Measurements from ENCODE around the gene SLC12A9.

Gene SLC12A9

DNA sequence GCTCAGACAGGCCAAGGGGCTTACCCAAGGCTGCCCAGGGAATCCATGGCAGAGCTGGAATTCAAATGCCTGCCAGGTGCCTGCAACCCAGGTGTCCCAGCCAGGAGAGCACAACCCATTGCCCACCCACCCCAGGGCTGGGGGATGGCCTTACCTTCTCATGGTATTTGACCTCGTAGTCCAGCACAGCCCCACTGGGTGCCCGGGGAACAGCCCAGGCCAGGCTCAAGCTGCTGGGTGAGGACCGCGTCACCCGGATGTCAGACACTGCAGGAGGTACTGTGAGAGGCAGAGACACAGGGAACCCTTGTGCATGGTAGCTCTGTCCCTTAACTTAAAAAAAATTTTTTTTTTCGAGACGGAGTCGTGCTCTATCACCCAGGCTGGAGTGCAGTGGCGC, 34.1 kb upstream of the SLC12A9 start:
- Histone ChIP-seq H3K4me2 (ENCODE audit: low read length) (no peak overlapping the region), H3K4me3 (ENCODE audit: low read length) (no peak overlapping the region), H3K9me2 (replicated peaks; ENCODE audit: control insufficient read depth, low read length) (no peaks in the 10 kb centered on the region), H3K27me3 (ENCODE audit: control insufficient read depth, low read length) (no peaks in the 10 kb centered on the region), H3K4me1 (ENCODE audit: control insufficient read depth, low read length) (no peaks in the 10 kb centered on the region), H3K79me2 (ENCODE audit: control insufficient read depth, low read length) (no peaks in the 10 kb centered on the region), H3F3A (ENCODE audit: control insufficient read depth, insufficient read depth) (no peaks in the 10 kb centered on the region), H3K36me3 (ENCODE audit: control insufficient read depth, low read length) (no peaks in the 10 kb centered on the region), H3K9me3 (ENCODE audit: control insufficient read depth, insufficient read depth, low read length) (no peaks in the 10 kb centered on the region), H4K20me1 (ENCODE audit: control insufficient read depth, insufficient read depth, low read depth, low read length) (no peaks in the 10 kb centered on the region), H3K27ac (ENCODE audit: low read depth, low read length) (no peak overlapping the region)
- TF ChIP-seq EZH2phosphoT487 (IDR thresholded peaks at IDR 0.05; ENCODE audit: borderline replicate concordance, low read length) = no peak
- TF ChIP-seq, protein P1, sequence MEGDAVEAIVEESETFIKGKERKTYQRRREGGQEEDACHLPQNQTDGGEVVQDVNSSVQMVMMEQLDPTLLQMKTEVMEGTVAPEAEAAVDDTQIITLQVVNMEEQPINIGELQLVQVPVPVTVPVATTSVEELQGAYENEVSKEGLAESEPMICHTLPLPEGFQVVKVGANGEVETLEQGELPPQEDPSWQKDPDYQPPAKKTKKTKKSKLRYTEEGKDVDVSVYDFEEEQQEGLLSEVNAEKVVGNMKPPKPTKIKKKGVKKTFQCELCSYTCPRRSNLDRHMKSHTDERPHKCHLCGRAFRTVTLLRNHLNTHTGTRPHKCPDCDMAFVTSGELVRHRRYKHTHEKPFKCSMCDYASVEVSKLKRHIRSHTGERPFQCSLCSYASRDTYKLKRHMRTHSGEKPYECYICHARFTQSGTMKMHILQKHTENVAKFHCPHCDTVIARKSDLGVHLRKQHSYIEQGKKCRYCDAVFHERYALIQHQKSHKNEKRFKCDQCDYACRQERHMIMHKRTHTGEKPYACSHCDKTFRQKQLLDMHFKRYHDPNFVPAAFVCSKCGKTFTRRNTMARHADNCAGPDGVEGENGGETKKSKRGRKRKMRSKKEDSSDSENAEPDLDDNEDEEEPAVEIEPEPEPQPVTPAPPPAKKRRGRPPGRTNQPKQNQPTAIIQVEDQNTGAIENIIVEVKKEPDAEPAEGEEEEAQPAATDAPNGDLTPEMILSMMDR (IDR thresholded peaks at IDR 0.05; ENCODE audit: low read depth, low read length, poor library complexity, severe bottlenecking) = no peak

DNA sequence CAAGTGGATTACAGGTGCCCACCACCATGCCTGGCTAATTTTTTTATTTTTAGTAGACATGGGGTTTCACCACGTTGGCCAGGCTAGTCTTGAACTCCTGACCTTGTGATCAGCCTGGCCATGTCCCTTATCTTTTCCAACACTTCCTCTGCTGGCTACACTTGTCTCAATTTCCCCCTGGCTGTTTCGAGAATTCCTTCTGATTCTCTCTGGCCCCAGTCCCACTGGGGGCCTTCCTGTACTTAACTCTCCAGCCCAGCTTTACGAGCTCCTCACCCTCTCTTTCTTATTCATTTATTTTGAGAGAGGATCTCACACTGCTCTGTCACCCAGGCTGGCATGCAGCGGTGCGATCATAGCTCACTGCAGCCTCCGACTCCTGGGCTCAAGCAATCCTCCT, 33.7 kb upstream of the SLC12A9 start:
- no peak overlapping the region for H3K4me2 ChIP-seq (ENCODE audit: low read length)
- TF ChIP-seq, protein P1 (IDR thresholded peaks at IDR 0.05; ENCODE audit: low read depth, low read length, poor library complexity, severe bottlenecking) = no peak
- no peak for TF ChIP-seq EZH2phosphoT487 (IDR thresholded peaks at IDR 0.05; ENCODE audit: borderline replicate concordance, low read length)
- no peaks in the 10 kb centered on the region for H3K9me3 ChIP-seq (ENCODE audit: control insufficient read depth, insufficient read depth, low read length)
- no peaks in the 10 kb centered on the region for H3K79me2 ChIP-seq (ENCODE audit: control insufficient read depth, low read length)
- no peaks in the 10 kb centered on the region for H3F3A ChIP-seq (ENCODE audit: control insufficient read depth, insufficient read depth)
- no peak overlapping the region for H3K27ac ChIP-seq (ENCODE audit: low read depth, low read length)
- H3K9me2 ChIP-seq (replicated peaks; ENCODE audit: control insufficient read depth, low read length) = no peaks in the 10 kb centered on the region
- H3K36me3 ChIP-seq (ENCODE audit: control insufficient read depth, low read length) = no peaks in the 10 kb centered on the region
- H3K4me3 ChIP-seq (ENCODE audit: low read length) = no peak overlapping the region
- H3K27me3 ChIP-seq (ENCODE audit: control insufficient read depth, low read length) = no peaks in the 10 kb centered on the region
- no peaks in the 10 kb centered on the region for H3K4me1 ChIP-seq (ENCODE audit: control insufficient read depth, low read length)
- no peaks in the 10 kb centered on the region for H4K20me1 ChIP-seq (ENCODE audit: control insufficient read depth, insufficient read depth, low read depth, low read length)

DNA sequence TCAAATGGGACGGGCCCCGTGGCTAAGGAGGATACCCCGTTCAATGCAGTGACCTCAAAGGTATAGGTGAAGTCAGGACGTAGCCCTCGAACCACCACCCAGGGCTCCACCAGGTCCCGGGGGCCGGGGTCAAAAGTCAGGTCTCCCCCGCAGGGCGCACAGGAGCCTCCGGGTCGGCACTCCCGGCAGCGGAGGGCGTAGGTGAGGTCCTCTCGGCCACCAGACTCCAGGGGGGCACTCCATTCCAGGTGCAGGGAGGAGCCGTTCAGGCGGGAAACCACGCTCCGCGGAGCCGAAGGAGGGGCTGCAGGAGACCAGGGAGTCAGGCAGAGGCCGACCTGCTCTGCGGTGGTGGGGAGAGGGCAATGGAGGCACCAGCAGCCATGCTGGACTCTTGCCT, 32.9 kb upstream of the SLC12A9 start:
- Histone ChIP-seq H3K9me2 (replicated peaks; ENCODE audit: control insufficient read depth, low read length) (no peaks in the 10 kb centered on the region), H3K27ac (ENCODE audit: low read depth, low read length) (no peak overlapping the region), H3K4me1 (ENCODE audit: control insufficient read depth, low read length) (no peaks in the 10 kb centered on the region), H3K9me3 (ENCODE audit: control insufficient read depth, insufficient read depth, low read length) (no peaks in the 10 kb centered on the region), H3K79me2 (ENCODE audit: control insufficient read depth, low read length) (no peaks in the 10 kb centered on the region), H3F3A (ENCODE audit: control insufficient read depth, insufficient read depth) (no peaks in the 10 kb centered on the region), H3K36me3 (ENCODE audit: control insufficient read depth, low read length) (no peaks in the 10 kb centered on the region), H3K27me3 (ENCODE audit: control insufficient read depth, low read length) (peaks cover 7% of the 10 kb centered on the region), H3K4me2 (ENCODE audit: low read length) (no peak overlapping the region), H3K4me3 (ENCODE audit: low read length) (no peak overlapping the region), H4K20me1 (ENCODE audit: control insufficient read depth, insufficient read depth, low read depth, low read length) (no peaks in the 10 kb centered on the region)
- no peak for TF ChIP-seq EZH2phosphoT487 (IDR thresholded peaks at IDR 0.05; ENCODE audit: borderline replicate concordance, low read length)
- TF ChIP-seq, protein P1 (IDR thresholded peaks at IDR 0.05; ENCODE audit: low read depth, low read length, poor library complexity, severe bottlenecking) = no peak
